Progenitor cell of endocrine pancreas (in vitro differentiated cells): ENCODE data around the gene LPP. TPM values are rescaled to one million over a fixed set of nuclear protein-coding genes. Genes with fewer than 3 reads are reported as not detected.
"Not testable (repeated sequence)": the region's sequence is repeated elsewhere in the genome, so short reads cannot be mapped to it uniquely, and the experiment has no call there.

ENCODE experiments used
- DNase-seq: peaks from one replicate; pipeline ENCODE4 v3.0.0; 2021; ENCODE audit warnings: low spot score; ENCODE audit not compliant: unreplicated experiment
- H3K27ac Mint-ChIP-seq: 2 replicates; pipeline ENCODE4 v1.8.0; 2021; ENCODE audit warnings: mild to moderate bottlenecking, moderate library complexity, mixed read lengths
- H3K27me3 Mint-ChIP-seq: 2 replicates; pipeline ENCODE4 v1.8.0; 2021; ENCODE audit warnings: mixed read lengths
- H3K36me3 Mint-ChIP-seq: 2 replicates; pipeline ENCODE4 v1.8.0; 2022; ENCODE audit warnings: mixed read lengths; ENCODE audit not compliant: insufficient read depth
- H3K4me1 Mint-ChIP-seq: 2 replicates; pipeline ENCODE4 v1.8.0; 2021; ENCODE audit warnings: low read depth, mixed read lengths
- H3K4me3 Mint-ChIP-seq: 2 replicates; pipeline ENCODE4 v1.8.0; 2021; ENCODE audit warnings: low read depth, mild to moderate bottlenecking, moderate library complexity, mixed read lengths
- H3K9me3 Mint-ChIP-seq: 2 replicates; pipeline ENCODE4 v1.8.0; 2021; ENCODE audit warnings: low read depth, mixed read lengths
- CTCF ChIP-seq: fragments of 200-600 bp; sonication (generic); IDR thresholded peaks from one replicate; pipeline ENCODE4 v1.5.0; 2021; ENCODE audit warnings: antibody characterized with exemption, mild to moderate bottlenecking; ENCODE audit not compliant: unreplicated experiment
- total RNA-seq: library from RNA; stranded (reverse); gene quantifications from 2 replicates; pipeline ENCODE4 v1.2.1, GENCODE V29; 2021

Gene LPP
- total RNA-seq, 1 donor from 2014 or later = 131 TPM

- peaks cover 4% of the 10 kb centered on the region for H3K36me3 Mint-ChIP-seq
- DNase-seq = no peak
- TF ChIP-seq CTCF = no peak
- H3K4me3 Mint-ChIP-seq = no peak overlapping the region
- H3K27me3 Mint-ChIP-seq = no peaks in the 10 kb centered on the region
- H3K9me3 Mint-ChIP-seq = peaks cover 3% of the 10 kb centered on the region
- H3K27ac Mint-ChIP-seq = no peak overlapping the region
- H3K4me1 Mint-ChIP-seq = peaks cover 17% of the 10 kb centered on the region
These were observed 281.3 kb downstream of the LPP start for GRCh38 chr3:188435266-188435665.

- H3K4me1 Mint-ChIP-seq = peaks cover 13% of the 10 kb centered on the region
- no peak overlapping the region for H3K27ac Mint-ChIP-seq
- no peaks in the 10 kb centered on the region for H3K27me3 Mint-ChIP-seq
- no peaks in the 10 kb centered on the region for H3K9me3 Mint-ChIP-seq
- no peak for DNase-seq
- TF ChIP-seq CTCF = no peak
- no peak overlapping the region for H3K4me3 Mint-ChIP-seq
- H3K36me3 Mint-ChIP-seq = peaks cover 3% of the 10 kb centered on the region
These were observed 284.0 kb downstream of the LPP start for GRCh38 chr3:188437926-188438325.

- Mint-ChIP-seq H3K9me3 (no peaks in the 10 kb centered on the region), H3K4me3 (no peak overlapping the region), H3K27ac (no peak overlapping the region), H3K4me1 (peaks cover 10% of the 10 kb centered on the region), H3K27me3 (no peaks in the 10 kb centered on the region), H3K36me3 (peaks cover 3% of the 10 kb centered on the region)
- DNase-seq = no peak
- TF ChIP-seq CTCF = no peak
These were observed 285.1 kb downstream of the LPP start for GRCh38 chr3:188439080-188439479.

- H3K36me3 Mint-ChIP-seq = peaks cover 10% of the 10 kb centered on the region
- no peaks in the 10 kb centered on the region for H3K27me3 Mint-ChIP-seq
- no peak overlapping the region for H3K4me3 Mint-ChIP-seq
- no peak for TF ChIP-seq CTCF
- no peak overlapping the region for H3K27ac Mint-ChIP-seq
- peaks cover 4% of the 10 kb centered on the region for H3K9me3 Mint-ChIP-seq
- DNase-seq = no peak
- peaks cover 10% of the 10 kb centered on the region for H3K4me1 Mint-ChIP-seq
These were observed 286.5 kb downstream of the LPP start for GRCh38 chr3:188440340-188440972.

GRCh38 chr3:188442430-188442829, 288.5 kb downstream of the LPP start:
- Mint-ChIP-seq H3K4me1 (peaks cover 7% of the 10 kb centered on the region), H3K4me3 (no peak overlapping the region), H3K27me3 (no peaks in the 10 kb centered on the region), H3K36me3 (peaks cover 12% of the 10 kb centered on the region), H3K9me3 (peaks cover 4% of the 10 kb centered on the region), H3K27ac (no peak overlapping the region)
- DNase-seq = no peak
- no peak for TF ChIP-seq CTCF

- not testable (repeated sequence) for H3K4me1 Mint-ChIP-seq, H3K9me3 Mint-ChIP-seq, H3K27ac Mint-ChIP-seq, H3K27me3 Mint-ChIP-seq, H3K4me3 Mint-ChIP-seq, H3K36me3 Mint-ChIP-seq, DNase-seq
These were observed 291.2 kb downstream of the LPP start for GRCh38 chr3:188445175-188445574.
